ENCODE measurements around the gene DNAH9. TPM values are rescaled to one million over a fixed set of nuclear protein-coding genes. Genes with fewer than 3 reads are reported as not detected.

Gene DNAH9
- total and polyA plus RNA-seq, 4 donors: 9.2 to 23.4 (median 18.3) TPM

GRCh38 chr17:11719856-11720255 lies 121.6 kb downstream of the DNAH9 start:
- Histone ChIP-seq H3K36me3 (ENCODE audit: control insufficient read depth, insufficient read depth, low read length) (no peaks in the 10 kb centered on the region), H3K27me3 (ENCODE audit: control insufficient read depth, insufficient read depth, low read length) (no peaks in the 10 kb centered on the region), H3K27ac (ENCODE audit: low read depth, low read length) (no peak overlapping the region), H3K4me3 (ENCODE audit: low read depth, low read length) (no peak overlapping the region), H3K4me1 (ENCODE audit: control insufficient read depth, insufficient read depth, low read length) (no peaks in the 10 kb centered on the region), H3K9me3 (ENCODE audit: control insufficient read depth, insufficient read depth, low read length) (no peaks in the 10 kb centered on the region)
- 81% methylated on average over 5 of the region's 6 CpGs for WGBS (ENCODE audit: insufficient coverage)
- DNase-seq (ENCODE audit: low read depth in 4 of 6, low spot score in 6 of 6): no peak

- no CpG with 5 or more reads among the region's 2 CpGs for WGBS (ENCODE audit: insufficient coverage)
Observed at GRCh38 chr17:11720816-11721215, 122.5 kb downstream of the DNAH9 start.

GRCh38 chr17:11730747-11731146 lies 132.5 kb downstream of the DNAH9 start:
- H3K36me3 ChIP-seq (ENCODE audit: control insufficient read depth, insufficient read depth, low read length): no peaks in the 10 kb centered on the region
- H3K4me3 ChIP-seq (ENCODE audit: low read depth, low read length): no peak overlapping the region
- WGBS (ENCODE audit: insufficient coverage): 100% methylated on average over 3 of the region's 3 CpGs
- no peaks in the 10 kb centered on the region for H3K27me3 ChIP-seq (ENCODE audit: control insufficient read depth, insufficient read depth, low read length)
- peaks cover 2% of the 10 kb centered on the region for H3K9me3 ChIP-seq (ENCODE audit: control insufficient read depth, insufficient read depth, low read length)
- no peak overlapping the region for H3K27ac ChIP-seq (ENCODE audit: low read depth, low read length)
- no peak for DNase-seq (ENCODE audit: low read depth in 4 of 6, low spot score in 6 of 6)
- H3K4me1 ChIP-seq (ENCODE audit: control insufficient read depth, insufficient read depth, low read length): no peaks in the 10 kb centered on the region

More at GRCh38 chr17:11720816-11721215, 122.5 kb downstream of the DNAH9 start:
- H3K9me3 ChIP-seq (ENCODE audit: control insufficient read depth, insufficient read depth, low read length): no peaks in the 10 kb centered on the region
- H3K27ac ChIP-seq (ENCODE audit: low read depth, low read length): no peak overlapping the region
- no peaks in the 10 kb centered on the region for H3K27me3 ChIP-seq (ENCODE audit: control insufficient read depth, insufficient read depth, low read length)
- H3K36me3 ChIP-seq (ENCODE audit: control insufficient read depth, insufficient read depth, low read length): no peaks in the 10 kb centered on the region
- H3K4me3 ChIP-seq (ENCODE audit: low read depth, low read length): no peak overlapping the region
- no peak for DNase-seq (ENCODE audit: low read depth in 4 of 6, low spot score in 6 of 6)
- no peaks in the 10 kb centered on the region for H3K4me1 ChIP-seq (ENCODE audit: control insufficient read depth, insufficient read depth, low read length)

- Histone ChIP-seq H3K27ac (ENCODE audit: low read depth, low read length) (no peak overlapping the region), H3K27me3 (ENCODE audit: control insufficient read depth, insufficient read depth, low read length) (no peaks in the 10 kb centered on the region), H3K36me3 (ENCODE audit: control insufficient read depth, insufficient read depth, low read length) (no peaks in the 10 kb centered on the region), H3K4me1 (ENCODE audit: control insufficient read depth, insufficient read depth, low read length) (peaks cover 12% of the 10 kb centered on the region), H3K9me3 (ENCODE audit: control insufficient read depth, insufficient read depth, low read length) (no peaks in the 10 kb centered on the region), H3K4me3 (ENCODE audit: low read depth, low read length) (no peak overlapping the region)
- peak in 5 of 6 donors; percentile 24 to 85 (median 35) for DNase-seq (ENCODE audit: low read depth in 4 of 6, low spot score in 6 of 6)
- WGBS (ENCODE audit: insufficient coverage): 15% methylated on average over 10 of the region's 15 CpGs
Observed at GRCh38 chr17:11736613-11737312, 138.5 kb downstream of the DNAH9 start.

- no peaks in the 10 kb centered on the region for H3K27me3 ChIP-seq (ENCODE audit: control insufficient read depth, insufficient read depth, low read length)
- no peaks in the 10 kb centered on the region for H3K36me3 ChIP-seq (ENCODE audit: control insufficient read depth, insufficient read depth, low read length)
- no peak overlapping the region for H3K27ac ChIP-seq (ENCODE audit: low read depth, low read length)
- no peaks in the 10 kb centered on the region for H3K9me3 ChIP-seq (ENCODE audit: control insufficient read depth, insufficient read depth, low read length)
- WGBS (ENCODE audit: insufficient coverage): 52% methylated on average over 3 of the region's 5 CpGs
- peaks cover 12% of the 10 kb centered on the region for H3K4me1 ChIP-seq (ENCODE audit: control insufficient read depth, insufficient read depth, low read length)
- no peak overlapping the region for H3K4me3 ChIP-seq (ENCODE audit: low read depth, low read length)
- DNase-seq (ENCODE audit: low read depth in 4 of 6, low spot score in 6 of 6): no peak
Observed at GRCh38 chr17:11737313-11737679, 139.0 kb downstream of the DNAH9 start.

- peaks cover 12% of the 10 kb centered on the region for H3K4me1 ChIP-seq (ENCODE audit: control insufficient read depth, insufficient read depth, low read length)
- DNase-seq (ENCODE audit: low read depth in 4 of 6, low spot score in 6 of 6): no peak
- no peak overlapping the region for H3K4me3 ChIP-seq (ENCODE audit: low read depth, low read length)
- H3K27me3 ChIP-seq (ENCODE audit: control insufficient read depth, insufficient read depth, low read length): no peaks in the 10 kb centered on the region
- no peaks in the 10 kb centered on the region for H3K9me3 ChIP-seq (ENCODE audit: control insufficient read depth, insufficient read depth, low read length)
- no peaks in the 10 kb centered on the region for H3K36me3 ChIP-seq (ENCODE audit: control insufficient read depth, insufficient read depth, low read length)
- WGBS (ENCODE audit: insufficient coverage): no CpG with 5 or more reads among the region's 6 CpGs
- no peak overlapping the region for H3K27ac ChIP-seq (ENCODE audit: low read depth, low read length)
Observed at GRCh38 chr17:11738151-11738550, 139.9 kb downstream of the DNAH9 start.

GRCh38 chr17:11739351-11739750 lies 141.1 kb downstream of the DNAH9 start:
- H3K27ac ChIP-seq (ENCODE audit: low read depth, low read length): no peak overlapping the region
- peaks cover 12% of the 10 kb centered on the region for H3K4me1 ChIP-seq (ENCODE audit: control insufficient read depth, insufficient read depth, low read length)
- peak in 1 of 6 donors; percentile 67 for DNase-seq (ENCODE audit: low read depth in 4 of 6, low spot score in 6 of 6)
- H3K9me3 ChIP-seq (ENCODE audit: control insufficient read depth, insufficient read depth, low read length): no peaks in the 10 kb centered on the region
- H3K4me3 ChIP-seq (ENCODE audit: low read depth, low read length): no peak overlapping the region
- WGBS (ENCODE audit: insufficient coverage): no CpG with 5 or more reads among the region's 5 CpGs
- H3K27me3 ChIP-seq (ENCODE audit: control insufficient read depth, insufficient read depth, low read length): no peaks in the 10 kb centered on the region
- H3K36me3 ChIP-seq (ENCODE audit: control insufficient read depth, insufficient read depth, low read length): no peaks in the 10 kb centered on the region

- H3K4me1 ChIP-seq (ENCODE audit: control insufficient read depth, insufficient read depth, low read length): peaks cover 12% of the 10 kb centered on the region
- H3K27me3 ChIP-seq (ENCODE audit: control insufficient read depth, insufficient read depth, low read length): no peaks in the 10 kb centered on the region
- H3K36me3 ChIP-seq (ENCODE audit: control insufficient read depth, insufficient read depth, low read length): no peaks in the 10 kb centered on the region
- no peak overlapping the region for H3K4me3 ChIP-seq (ENCODE audit: low read depth, low read length)
- 77% methylated on average over 5 of the region's 6 CpGs for WGBS (ENCODE audit: insufficient coverage)
- H3K27ac ChIP-seq (ENCODE audit: low read depth, low read length): no peak overlapping the region
- no peaks in the 10 kb centered on the region for H3K9me3 ChIP-seq (ENCODE audit: control insufficient read depth, insufficient read depth, low read length)
- no peak for DNase-seq (ENCODE audit: low read depth in 4 of 6, low spot score in 6 of 6)
Observed at GRCh38 chr17:11739848-11740247, 141.6 kb downstream of the DNAH9 start.

GRCh38 chr17:11742886-11743285 lies 144.6 kb downstream of the DNAH9 start:
- H3K9me3 ChIP-seq (ENCODE audit: control insufficient read depth, insufficient read depth, low read length): no peaks in the 10 kb centered on the region
- H3K27ac ChIP-seq (ENCODE audit: low read depth, low read length): no peak overlapping the region
- WGBS (ENCODE audit: insufficient coverage): 45% methylated on average over 4 of the region's 4 CpGs
- no peaks in the 10 kb centered on the region for H3K36me3 ChIP-seq (ENCODE audit: control insufficient read depth, insufficient read depth, low read length)
- no peaks in the 10 kb centered on the region for H3K27me3 ChIP-seq (ENCODE audit: control insufficient read depth, insufficient read depth, low read length)
- DNase-seq (ENCODE audit: low read depth in 4 of 6, low spot score in 6 of 6): peak in 4 of 6 donors; percentile 19 to 81 (median 39)
- no peaks in the 10 kb centered on the region for H3K4me1 ChIP-seq (ENCODE audit: control insufficient read depth, insufficient read depth, low read length)
- no peak overlapping the region for H3K4me3 ChIP-seq (ENCODE audit: low read depth, low read length)

GRCh38 chr17:11744696-11745095 lies 146.4 kb downstream of the DNAH9 start:
- Histone ChIP-seq H3K36me3 (ENCODE audit: control insufficient read depth, insufficient read depth, low read length) (no peaks in the 10 kb centered on the region), H3K9me3 (ENCODE audit: control insufficient read depth, insufficient read depth, low read length) (no peaks in the 10 kb centered on the region), H3K4me3 (ENCODE audit: low read depth, low read length) (no peak overlapping the region), H3K27ac (ENCODE audit: low read depth, low read length) (no peak overlapping the region), H3K27me3 (ENCODE audit: control insufficient read depth, insufficient read depth, low read length) (no peaks in the 10 kb centered on the region), H3K4me1 (ENCODE audit: control insufficient read depth, insufficient read depth, low read length) (no peaks in the 10 kb centered on the region)
- 100% methylated on average over 8 of the region's 11 CpGs for WGBS (ENCODE audit: insufficient coverage)
- no peak for DNase-seq (ENCODE audit: low read depth in 4 of 6, low spot score in 6 of 6)
